K562 (cell line): Measurements from ENCODE around the gene NPC1.
"Not testable (repeated sequence)": the region's sequence is repeated elsewhere in the genome, so short reads cannot be mapped to it uniquely, and the experiment has no call there.

Experiments
- HMG20A ChIP-seq: fragments of 450-650 bp; formaldehyde crosslinking; conservative IDR thresholded peaks from 2 replicates; pipeline ENCODE4 v1.4.0; 2020; ENCODE audit warnings: mild to moderate bottlenecking, mixed read lengths
- HNRNPLL ChIP-seq: fragments of 200-400 bp; formaldehyde crosslinking; IDR thresholded peaks from 2 replicates; pipeline ENCODE4 v1.6.1; 2017; ENCODE audit warnings: low read length, low read depth, mild to moderate bottlenecking; ENCODE audit not compliant: poor library complexity, severe bottlenecking
- NFE2 ChIP-seq: IDR thresholded peaks from 2 replicates; pipeline ENCODE4 v1.6.1; 2014; ENCODE audit warnings: antibody characterized with exemption, low read depth
- NFIC ChIP-seq: fragments of 450-650 bp; IDR thresholded peaks from 2 replicates; pipeline ENCODE4 v1.6.1; 2017; ENCODE audit warnings: mild to moderate bottlenecking, inconsistent platforms
- POLR2AphosphoS5 ChIP-seq: IDR thresholded peaks from 2 replicates; pipeline ENCODE4 v1.6.1; 2011; ENCODE audit warnings: mild to moderate bottlenecking, low read depth, low read length, moderate library complexity; ENCODE audit not compliant: control insufficient read depth, insufficient read depth
- SAFB2 ChIP-seq: fragments of 200-400 bp; formaldehyde crosslinking; IDR thresholded peaks from 2 replicates; pipeline ENCODE4 v1.6.1; 2018; ENCODE audit warnings: borderline replicate concordance, low read length, low read depth, moderate library complexity; ENCODE audit not compliant: severe bottlenecking
- SIN3A ChIP-seq, 2 experiments: fragments of 150-350 bp in 1 of 2; IDR thresholded peaks; 2 replicates each; pipeline ENCODE4 v1.6.1; 2011 to 2016; ENCODE audit warnings: borderline replicate concordance in 2 of 2, low read depth in 2 of 2, low read length in 2 of 2, mild to moderate bottlenecking in 2 of 2, moderate library complexity in 2 of 2; ENCODE audit not compliant: control insufficient read depth in 1 of 2
- THRA ChIP-seq: fragments of 450-650 bp; IDR thresholded peaks from 2 replicates; pipeline ENCODE4 v1.6.1; 2017; ENCODE audit warnings: mild to moderate bottlenecking, moderate library complexity
- TF ChIP-seq, protein P1 (sequence below): sonication (generic); formaldehyde crosslinking; IDR thresholded peaks from 2 replicates; pipeline ENCODE4 v1.8.1; 2022; ENCODE audit warnings: missing genetic modification reagents

GRCh38 chr18:23510923-23511322 is 75.4 kb downstream of the NPC1 start:
- not testable (repeated sequence) for TF ChIP-seq SIN3A (IDR thresholded peaks at IDR 0.05; ENCODE audit: borderline replicate concordance in 2 of 2, control insufficient read depth in 1 of 2, low read depth in 2 of 2, low read length in 2 of 2); NFIC; POLR2AphosphoS5; HNRNPLL; HMG20A; SAFB2; THRA; NFE2
- TF ChIP-seq, protein P1, sequence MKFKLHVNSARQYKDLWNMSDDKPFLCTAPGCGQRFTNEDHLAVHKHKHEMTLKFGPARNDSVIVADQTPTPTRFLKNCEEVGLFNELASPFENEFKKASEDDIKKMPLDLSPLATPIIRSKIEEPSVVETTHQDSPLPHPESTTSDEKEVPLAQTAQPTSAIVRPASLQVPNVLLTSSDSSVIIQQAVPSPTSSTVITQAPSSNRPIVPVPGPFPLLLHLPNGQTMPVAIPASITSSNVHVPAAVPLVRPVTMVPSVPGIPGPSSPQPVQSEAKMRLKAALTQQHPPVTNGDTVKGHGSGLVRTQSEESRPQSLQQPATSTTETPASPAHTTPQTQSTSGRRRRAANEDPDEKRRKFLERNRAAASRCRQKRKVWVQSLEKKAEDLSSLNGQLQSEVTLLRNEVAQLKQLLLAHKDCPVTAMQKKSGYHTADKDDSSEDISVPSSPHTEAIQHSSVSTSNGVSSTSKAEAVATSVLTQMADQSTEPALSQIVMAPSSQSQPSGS (CRISPR knock-in tag) = not testable (repeated sequence)
